Breast epithelium (tissue), 4 donors: ENCODE data around the gene REXO2. TPM values are rescaled to one million over a fixed set of nuclear protein-coding genes. Genes with fewer than 3 reads are reported as not detected.

Experiments used
- DNase-seq, 2 donors: peaks; one replicate each; pipeline ENCODE4 v3.0.0-alpha.2; 2019; ENCODE audit warnings: low spot score in 2 of 2
- H3K27ac ChIP-seq, 2 donors: fragments of 200-600 bp; sonication (generic) in 1 of 2; one replicate each; pipeline ENCODE4 v1.5.1; 2016 to 2019; ENCODE audit warnings: mild to moderate bottlenecking in 1 of 2
- H3K27me3 ChIP-seq, 2 donors: fragments of 200-600 bp; sonication (generic) in 1 of 2; one replicate each; pipeline versions ENCODE4 v1.5.1 to v1.6.0; 2017 to 2019; ENCODE audit warnings: control low read depth in 1 of 2, mild to moderate bottlenecking in 1 of 2
- H3K36me3 ChIP-seq: fragments of 200-600 bp; one replicate; pipeline ENCODE4 v1.5.1; 2019
- H3K4me1 ChIP-seq, 2 donors: fragments of 200-600 bp; sonication (generic); one replicate each; pipeline ENCODE4 v1.5.1; 2016 to 2019; ENCODE audit warnings: control low read depth in 1 of 2
- H3K4me3 ChIP-seq, 3 donors: fragments of 200-600 bp; sonication (generic); 1 replicate in 2 of 3; 2 replicates in 1 of 3; pipeline ENCODE4 v1.5.1; 2016 to 2019; ENCODE audit warnings: mild to moderate bottlenecking in 3 of 3, moderate library complexity in 2 of 3
- H3K9me3 ChIP-seq, 2 donors: fragments of 200-600 bp; sonication (generic) in 1 of 2; one replicate each; pipeline ENCODE4 v1.5.1; 2016 to 2019; ENCODE audit warnings: control low read depth in 1 of 2
- POLR2A ChIP-seq: fragments of 450-650 bp; IDR thresholded peaks from one replicate; pipeline ENCODE4 v1.6.1; 2016; ENCODE audit warnings: antibody characterized with exemption, mild to moderate bottlenecking, moderate library complexity
- POLR2AphosphoS5 ChIP-seq, 3 donors: sonication (generic); formaldehyde crosslinking; IDR thresholded peaks; one replicate each; pipeline ENCODE4 v1.6.1; 2017; ENCODE audit warnings: antibody characterized with exemption in 3 of 3
- intact Hi-C: fragments of 100-400 bp; cut with DNase I; formaldehyde crosslinking; loops from one replicate; pipeline ENCODE4 v1.15.1; 2023; ENCODE audit warnings: low total_unique reads
- total RNA-seq, 3 donors: library from RNA; depleted of rRNA; stranded (reverse); fragments of >200 nt; gene quantifications; one replicate each; pipeline ENCODE4 v1.1.0, GENCODE V29; 2016
- TF ChIP-seq, protein P1 (sequence below), 3 donors: fragments of 450-650 bp; IDR thresholded peaks; one replicate each; pipeline ENCODE4 v1.5.1; 2016 to 2017; ENCODE audit warnings: antibody characterized with exemption in 3 of 3, mild to moderate bottlenecking in 3 of 3, moderate library complexity in 3 of 3

REXO2 gene
- total RNA-seq, 3 donors from 2014 or later, result 108 to 127 (median 123) TPM

DNA sequence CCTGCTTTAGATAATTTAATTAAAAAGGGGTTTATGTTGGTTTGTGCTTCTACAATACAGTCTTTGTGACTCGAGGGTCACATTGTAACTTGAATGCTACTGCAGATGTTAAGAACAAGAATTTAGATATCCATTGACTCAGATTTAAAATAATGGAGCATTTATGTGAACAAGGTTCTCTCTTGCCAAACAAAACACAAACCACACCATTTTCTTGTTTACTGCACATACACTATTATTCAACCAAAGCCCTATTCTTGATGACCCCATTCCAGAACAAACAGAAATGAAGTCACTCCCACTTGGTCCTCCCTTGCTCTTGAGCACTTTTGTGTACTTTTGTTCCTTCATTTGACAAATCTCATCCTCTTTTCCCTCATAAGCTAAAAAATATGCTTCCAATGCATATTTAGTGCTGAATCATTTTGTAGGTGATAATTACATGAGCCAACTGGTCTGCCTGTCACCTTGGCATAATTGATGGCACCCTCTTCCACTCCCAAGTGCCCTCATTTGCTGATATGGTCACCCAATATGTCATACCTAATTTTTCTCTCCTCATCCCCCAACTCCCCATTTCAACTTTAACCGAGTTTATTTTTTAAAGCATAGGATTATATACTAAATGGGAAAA is 41.8 kb upstream of the REXO2 start:
- Histone ChIP-seq H3K4me1 (no peaks in the 10 kb centered on the region), H3K27ac (no peak overlapping the region), H3K9me3 (no peaks in the 10 kb centered on the region), H3K27me3 (no peaks in the 10 kb centered on the region), H3K4me3 (no peak overlapping the region), H3K36me3 (no peaks in the 10 kb centered on the region)
- intact Hi-C loops, result no loop called here
- TF ChIP-seq POLR2A (no peak), POLR2AphosphoS5 (IDR thresholded peaks at IDR 0.05) (no peak)
- no peak for DNase-seq

DNA sequence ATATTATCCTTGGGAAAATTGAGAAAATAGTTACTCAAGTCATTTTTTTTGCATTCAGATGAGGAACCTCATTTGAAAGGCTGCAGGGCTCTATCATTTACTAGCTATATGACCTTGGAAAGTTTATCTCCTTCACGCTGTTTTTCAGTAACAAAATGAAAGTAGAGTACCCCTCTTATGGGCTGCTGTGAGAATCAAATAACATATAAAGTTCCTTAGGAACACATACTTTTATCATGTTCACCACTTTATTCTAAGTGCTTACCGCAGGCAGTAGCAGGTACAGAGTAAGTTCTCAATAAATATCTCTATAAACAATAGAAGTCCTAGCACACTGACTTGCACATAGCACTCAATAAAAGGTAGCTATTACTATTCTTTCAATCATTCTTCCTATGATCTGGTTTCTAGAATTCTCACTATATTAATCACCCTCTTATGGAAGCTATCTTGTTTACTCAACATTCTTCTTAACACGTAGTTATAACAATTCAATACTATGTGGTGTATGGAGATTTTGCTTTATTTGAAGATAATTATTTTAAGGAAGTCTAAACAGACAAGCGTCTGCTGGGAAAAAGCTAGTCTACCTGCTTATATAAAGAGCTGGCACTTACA is 40.9 kb upstream of the REXO2 start:
- H3K9me3 ChIP-seq, result no peaks in the 10 kb centered on the region
- no peak overlapping the region for H3K4me3 ChIP-seq
- intact Hi-C loops, result no loop called here
- H3K27me3 ChIP-seq, result no peaks in the 10 kb centered on the region
- no peaks in the 10 kb centered on the region for H3K4me1 ChIP-seq
- peak overlapping the region in 1 of 2 donors; percentile 98 for H3K27ac ChIP-seq
- TF ChIP-seq POLR2A (no peak), POLR2AphosphoS5 (IDR thresholded peaks at IDR 0.05) (no peak)
- TF ChIP-seq, protein P1, sequence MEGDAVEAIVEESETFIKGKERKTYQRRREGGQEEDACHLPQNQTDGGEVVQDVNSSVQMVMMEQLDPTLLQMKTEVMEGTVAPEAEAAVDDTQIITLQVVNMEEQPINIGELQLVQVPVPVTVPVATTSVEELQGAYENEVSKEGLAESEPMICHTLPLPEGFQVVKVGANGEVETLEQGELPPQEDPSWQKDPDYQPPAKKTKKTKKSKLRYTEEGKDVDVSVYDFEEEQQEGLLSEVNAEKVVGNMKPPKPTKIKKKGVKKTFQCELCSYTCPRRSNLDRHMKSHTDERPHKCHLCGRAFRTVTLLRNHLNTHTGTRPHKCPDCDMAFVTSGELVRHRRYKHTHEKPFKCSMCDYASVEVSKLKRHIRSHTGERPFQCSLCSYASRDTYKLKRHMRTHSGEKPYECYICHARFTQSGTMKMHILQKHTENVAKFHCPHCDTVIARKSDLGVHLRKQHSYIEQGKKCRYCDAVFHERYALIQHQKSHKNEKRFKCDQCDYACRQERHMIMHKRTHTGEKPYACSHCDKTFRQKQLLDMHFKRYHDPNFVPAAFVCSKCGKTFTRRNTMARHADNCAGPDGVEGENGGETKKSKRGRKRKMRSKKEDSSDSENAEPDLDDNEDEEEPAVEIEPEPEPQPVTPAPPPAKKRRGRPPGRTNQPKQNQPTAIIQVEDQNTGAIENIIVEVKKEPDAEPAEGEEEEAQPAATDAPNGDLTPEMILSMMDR (IDR thresholded peaks at IDR 0.05), result no peak
- no peaks in the 10 kb centered on the region for H3K36me3 ChIP-seq
- DNase-seq, result no peak

DNA sequence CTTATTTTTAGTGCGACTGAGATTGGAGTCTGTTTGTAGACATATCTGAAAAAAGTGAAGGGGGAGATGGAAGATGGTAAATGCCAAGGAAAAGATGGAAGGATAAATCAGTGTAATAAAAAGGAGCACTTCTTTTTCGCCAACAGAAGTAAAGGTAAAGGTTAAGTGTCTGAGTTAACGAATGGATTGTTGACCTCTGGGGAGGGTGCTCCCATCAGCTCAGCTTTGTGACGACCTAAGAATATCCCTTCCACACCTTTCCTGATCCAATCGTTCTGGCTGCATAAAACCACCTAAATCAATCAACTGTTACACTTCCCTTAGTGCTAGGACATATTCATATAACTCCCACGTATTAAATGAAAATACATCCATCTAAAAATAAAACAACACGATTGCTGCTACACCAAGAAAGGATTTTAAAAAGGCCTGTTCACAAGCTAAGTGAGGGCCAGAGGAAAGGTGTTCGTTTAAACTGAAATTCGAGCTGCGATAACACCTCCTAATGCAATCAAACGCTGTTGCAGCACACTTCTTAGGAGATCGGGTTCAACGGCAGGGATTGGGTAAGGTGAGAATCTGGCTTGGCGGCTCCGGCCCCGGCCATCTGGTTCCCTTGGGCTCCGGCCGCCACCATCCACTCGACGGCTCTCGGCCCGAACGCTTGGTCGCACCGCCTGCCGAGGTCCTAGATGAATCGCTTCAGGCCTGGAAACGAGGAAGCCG is 39.6 kb upstream of the REXO2 start:
- no peaks in the 10 kb centered on the region for H3K27me3 ChIP-seq
- no peaks in the 10 kb centered on the region for H3K36me3 ChIP-seq
- H3K27ac ChIP-seq, result peak overlapping the region; percentile 98 to 99
- TF ChIP-seq POLR2AphosphoS5 (IDR thresholded peaks at IDR 0.05) (no peak), POLR2A (no peak)
- TF ChIP-seq, protein P1 (IDR thresholded peaks at IDR 0.05), result no peak
- peak overlapping the region; percentile 56 to 71 (median 70) for H3K4me3 ChIP-seq
- no peaks in the 10 kb centered on the region for H3K4me1 ChIP-seq
- H3K9me3 ChIP-seq, result no peaks in the 10 kb centered on the region
- peak; percentile 46 to 63 for DNase-seq
- intact Hi-C loops, result no loop called here

DNA sequence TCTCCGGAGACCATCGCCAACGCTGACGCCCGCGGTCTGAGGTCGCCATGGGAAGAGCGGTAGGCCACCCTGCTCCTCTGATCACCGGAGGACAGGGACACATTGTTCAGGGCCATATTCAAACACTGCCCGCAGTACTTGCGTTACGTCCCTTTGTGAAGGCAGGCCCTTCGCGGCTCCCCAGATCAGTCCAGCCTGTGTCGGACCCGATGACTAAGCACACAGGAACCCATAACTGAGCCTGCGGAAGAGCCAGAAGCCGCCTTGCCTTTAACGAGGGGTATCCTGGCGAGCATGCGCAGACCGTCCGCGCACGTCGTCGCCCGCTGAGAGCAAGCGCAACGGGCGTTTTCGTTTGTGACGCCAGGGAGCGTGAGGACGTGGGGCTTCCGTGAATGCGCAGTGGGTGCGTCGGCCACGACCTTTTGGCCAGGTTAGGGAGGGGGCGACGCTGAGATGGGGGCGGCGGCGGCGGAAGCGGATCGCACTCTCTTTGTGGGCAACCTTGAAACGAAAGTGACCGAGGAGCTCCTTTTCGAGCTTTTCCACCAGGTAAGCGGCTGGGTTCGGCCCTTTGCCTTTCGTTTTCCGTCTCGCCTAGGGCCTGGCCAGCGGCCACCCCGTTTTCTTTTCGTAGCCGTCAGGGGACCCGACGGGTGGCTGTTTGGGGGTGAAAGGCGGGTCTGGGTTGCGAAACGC is 38.9 kb upstream of the REXO2 start, which contains the start of the genes C11orf71 and RBM7:
TSS of gene C11orf71 (minus strand) at position 296 of the 699 bp plus-strand sequence. CDS start at position 116, 180 bp downstream.
TSS of gene RBM7 (plus strand) at position 451 of the 699 bp plus-strand sequence. CDS start at position 457, 6 bp downstream.
- peak; percentile 96 for DNase-seq
- peak within 1 kb of the TSS; percentile 56 to 71 (median 70) for H3K4me3 ChIP-seq
- no peaks in the 10 kb centered on the region for H3K4me1 ChIP-seq
- intact Hi-C loops, result no loop called here
- TF ChIP-seq POLR2A (peak; percentile 94), POLR2AphosphoS5 (IDR thresholded peaks at IDR 0.05) (peak; percentile 89 to 99 (median 97))
- TF ChIP-seq, protein P1 (IDR thresholded peaks at IDR 0.05), result peak in 1 of 3 donors; percentile 31
- no peaks in the 10 kb centered on the region for H3K36me3 ChIP-seq
- peak within 1 kb of the TSS; percentile 98 to 99 for H3K27ac ChIP-seq
- H3K9me3 ChIP-seq, result no peaks in the 10 kb centered on the region
- H3K27me3 ChIP-seq, result no peaks in the 10 kb centered on the region

DNA sequence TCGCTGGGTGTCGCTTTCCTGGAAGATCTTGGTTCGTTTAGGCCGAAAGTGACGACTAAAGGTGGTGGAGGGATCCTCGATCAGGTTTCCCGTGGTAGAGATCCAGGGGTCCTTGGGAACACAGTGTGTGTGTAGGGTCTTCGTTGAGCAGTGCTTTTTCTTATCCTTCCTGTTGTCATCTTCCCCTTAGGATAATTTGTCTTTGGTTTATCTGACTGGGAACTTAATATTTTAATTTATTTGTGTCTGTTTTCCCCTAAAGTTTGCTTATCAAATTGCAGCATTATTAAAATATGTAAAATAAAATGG is 38.4 kb upstream of the REXO2 start:
- TF ChIP-seq, protein P1 (IDR thresholded peaks at IDR 0.05), result peak in 1 of 3 donors; percentile 11
- no peak for TF ChIP-seq POLR2A
- TF ChIP-seq POLR2AphosphoS5 (IDR thresholded peaks at IDR 0.05), result peak in 1 of 3 donors; percentile 8
- Histone ChIP-seq H3K9me3 (no peaks in the 10 kb centered on the region), H3K4me1 (no peaks in the 10 kb centered on the region), H3K27ac (peak overlapping the region; percentile 98 to 99), H3K36me3 (no peaks in the 10 kb centered on the region), H3K4me3 (peak overlapping the region; percentile 56 to 71 (median 70)), H3K27me3 (no peaks in the 10 kb centered on the region)
- intact Hi-C loops, result no loop called here
- DNase-seq, result no peak
